Cardiac fibroblast (primary cell): Measurements from ENCODE around the gene EXOSC7.
A peak's percentile ranks its signal among the peaks of the same experiment; 100 is the strongest.

Source experiments
- DNase-seq, 2 donors: peaks; one replicate each; pipeline versions ENCODE4 v3.0.0 to v3.0.0-alpha.2; 2010; ENCODE audit warnings: low read depth in 2 of 2
- H3K4me3 ChIP-seq, 2 donors: replicated peaks in 1 of 2; 1 replicate in 1 of 2; 2 replicates in 1 of 2; pipeline ENCODE4 v1.5.1; 2011; ENCODE audit warnings: low read depth in 2 of 2, low read length in 2 of 2, mild to moderate bottlenecking in 2 of 2, moderate library complexity in 1 of 2
- CTCF ChIP-seq: IDR thresholded peaks from one replicate; pipeline ENCODE4 v1.5.1; 2011; ENCODE audit warnings: low read depth, mild to moderate bottlenecking, low read length, inconsistent platforms

The EXOSC7 gene

GRCh38 chr3:45056608-45057301, 80.7 kb downstream of the EXOSC7 start:
- no peak overlapping the region for H3K4me3 ChIP-seq
- no peak for TF ChIP-seq CTCF
- peak in 1 of 2 donors; percentile 23 for DNase-seq

- no peak overlapping the region for H3K4me3 ChIP-seq
- DNase-seq, result no peak
- TF ChIP-seq CTCF, result no peak
Observed at GRCh38 chr3:45057557-45057956, 81.5 kb downstream of the EXOSC7 start.

- no peak for DNase-seq
- no peak for TF ChIP-seq CTCF
- no peak overlapping the region for H3K4me3 ChIP-seq
Observed at GRCh38 chr3:45059132-45059531, 83.1 kb downstream of the EXOSC7 start.

- H3K4me3 ChIP-seq, result no peak overlapping the region
- TF ChIP-seq CTCF, result no peak
- DNase-seq, result no peak
Observed at GRCh38 chr3:45060165-45060892, 84.3 kb downstream of the EXOSC7 start.
